AG09309 (cell line): ENCODE results near the gene AHCY.

Experiments used
- DNase-seq: peaks from one replicate; pipeline ENCODE4 v3.0.0-alpha.2; 2010; ENCODE audit warnings: low read depth
- H3K4me3 ChIP-seq: 2 replicates; pipeline ENCODE4 v1.5.1; 2011; ENCODE audit warnings: mild to moderate bottlenecking, low read depth, low read length, moderate library complexity; ENCODE audit not compliant: control insufficient read depth
- CTCF ChIP-seq: IDR thresholded peaks from 2 replicates; pipeline ENCODE4 v1.5.1; 2011; ENCODE audit warnings: mild to moderate bottlenecking, low read depth, low read length, inconsistent platforms; ENCODE audit not compliant: insufficient read depth, control insufficient read depth; ENCODE audit errors: missing control alignments

AHCY gene

DNA sequence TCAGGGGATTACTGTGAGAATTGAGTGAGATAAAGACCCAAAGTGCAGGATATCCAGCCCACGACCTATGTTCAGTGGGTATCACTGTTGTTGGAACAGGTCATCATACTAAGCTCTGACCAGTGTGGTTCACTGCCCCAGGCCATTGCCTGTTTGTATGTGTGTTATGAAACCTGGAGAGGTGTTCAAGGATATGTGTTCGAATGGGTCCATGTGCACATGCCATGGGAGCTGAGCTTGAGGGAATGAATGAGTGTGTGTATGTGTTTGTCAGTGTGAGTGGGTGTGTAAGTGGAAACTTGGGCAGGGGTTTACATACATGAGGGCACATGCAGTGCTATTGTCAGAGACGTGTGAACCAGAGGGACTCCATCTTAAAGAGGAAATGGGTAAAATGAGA, 17.7 kb upstream of the AHCY start:
- H3K4me3 ChIP-seq, result no peak overlapping the region
- no peak for TF ChIP-seq CTCF
- no peak for DNase-seq

DNA sequence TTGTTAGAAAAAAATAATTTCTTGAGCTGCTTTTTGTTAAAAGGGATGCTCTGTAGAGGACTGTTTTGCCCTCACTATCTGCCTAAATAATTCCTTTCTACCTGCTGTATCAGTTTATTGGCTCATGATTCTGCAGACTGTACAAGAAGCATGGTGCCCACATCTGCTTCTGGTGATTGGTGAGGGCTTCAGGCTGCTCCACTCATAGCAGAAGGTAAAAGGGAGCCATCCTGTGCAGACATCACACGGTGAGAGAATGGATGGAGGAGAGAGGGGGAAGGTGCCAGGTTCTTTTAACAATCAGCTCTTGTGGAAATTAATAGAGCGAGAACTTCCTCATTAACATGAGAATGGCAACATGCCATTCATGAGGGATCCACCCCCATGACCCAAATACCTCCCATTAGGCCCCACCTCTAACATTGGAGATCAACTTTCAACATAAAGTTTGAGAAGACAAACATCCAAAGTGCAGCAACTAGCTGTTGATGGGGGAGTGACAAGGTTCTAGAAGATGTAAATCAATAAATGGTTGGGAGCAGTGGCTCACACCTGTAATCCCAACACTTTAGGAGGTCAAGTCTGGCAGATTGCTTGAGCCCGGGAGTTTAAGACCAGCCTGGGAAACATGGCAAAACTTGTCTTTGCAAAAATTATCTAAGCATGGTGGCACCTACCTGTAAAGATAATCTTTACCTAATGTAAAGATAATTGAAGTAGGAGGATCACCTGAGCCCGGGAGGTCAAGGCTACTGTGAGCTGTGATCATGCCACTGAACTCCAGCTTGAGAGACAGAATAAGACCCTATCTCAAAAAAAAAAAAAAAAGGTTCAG, 15.7 kb upstream of the AHCY start:
- no peak overlapping the region for H3K4me3 ChIP-seq
- TF ChIP-seq CTCF, result no peak
- no peak for DNase-seq

GRCh38 chr20:34316196-34316814, 13.2 kb upstream of the AHCY start:
- peak; percentile 20 for DNase-seq
- TF ChIP-seq CTCF, result no peak
- no peak overlapping the region for H3K4me3 ChIP-seq

DNA sequence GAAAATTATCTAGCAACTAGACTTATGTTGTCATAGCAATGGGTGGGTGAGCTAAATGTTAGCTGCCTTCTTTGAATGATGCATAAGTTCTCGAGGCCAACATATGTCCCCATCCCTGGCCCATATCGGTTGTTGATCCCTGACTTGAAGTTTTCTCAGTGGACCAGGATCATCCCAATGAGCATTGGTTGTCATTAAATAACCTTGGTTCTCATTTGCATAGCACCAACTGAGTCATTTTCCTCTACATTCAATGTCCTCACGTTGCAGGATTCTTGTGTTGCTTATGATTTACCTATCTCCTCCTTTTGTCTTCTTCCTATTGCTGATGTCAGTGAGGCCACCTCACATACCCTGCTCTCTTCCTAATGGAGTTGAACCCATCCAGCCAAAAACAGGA, 12.1 kb upstream of the AHCY start:
- no peak for DNase-seq
- TF ChIP-seq CTCF, result no peak
- no peak overlapping the region for H3K4me3 ChIP-seq

GRCh38 chr20:34312544-34313217, 9.5 kb upstream of the AHCY start:
- peak; percentile 41 for DNase-seq
- peak overlapping the region; percentile 34 for H3K4me3 ChIP-seq
- TF ChIP-seq CTCF, result peak; percentile 100

DNA sequence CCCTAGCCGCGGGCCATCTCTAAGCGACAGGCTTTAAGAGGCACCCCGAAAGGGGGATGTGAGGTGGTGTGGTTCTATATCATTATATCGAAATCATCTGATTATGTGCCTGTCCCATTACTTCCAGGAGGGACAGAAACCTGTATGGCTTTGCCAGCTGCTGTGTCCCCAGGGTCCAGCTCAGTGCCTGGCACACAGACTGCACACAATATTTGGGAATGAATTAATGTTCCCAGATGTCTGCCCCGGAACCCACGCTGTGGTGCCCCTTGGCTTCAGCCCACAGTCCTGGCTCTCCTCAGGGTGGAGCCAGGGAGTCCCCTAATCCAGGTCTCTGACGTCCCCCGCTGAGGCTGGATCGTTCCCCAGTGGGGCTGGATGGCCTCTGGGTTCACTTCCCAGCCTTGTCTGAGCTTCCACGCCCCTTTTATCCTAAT, 8.9 kb upstream of the AHCY start:
- TF ChIP-seq CTCF, result no peak
- DNase-seq, result no peak
- H3K4me3 ChIP-seq, result peak overlapping the region; percentile 34
